Activated T-cell treated with anti-CD3 and anti-CD28 coated beads, Interleukin-2, amount 50 U/mL, for 48 hours (primary cell): ENCODE results near the gene NTRK3.

Source experiments
- DNase-seq, 2 experiments: peaks; one replicate each; pipeline ENCODE4 v3.0.0-alpha.2; 2020

Gene NTRK3

GRCh38 chr15:88021601-88022000, 234.9 kb downstream of the NTRK3 start:
- DNase-seq: no peak

DNA sequence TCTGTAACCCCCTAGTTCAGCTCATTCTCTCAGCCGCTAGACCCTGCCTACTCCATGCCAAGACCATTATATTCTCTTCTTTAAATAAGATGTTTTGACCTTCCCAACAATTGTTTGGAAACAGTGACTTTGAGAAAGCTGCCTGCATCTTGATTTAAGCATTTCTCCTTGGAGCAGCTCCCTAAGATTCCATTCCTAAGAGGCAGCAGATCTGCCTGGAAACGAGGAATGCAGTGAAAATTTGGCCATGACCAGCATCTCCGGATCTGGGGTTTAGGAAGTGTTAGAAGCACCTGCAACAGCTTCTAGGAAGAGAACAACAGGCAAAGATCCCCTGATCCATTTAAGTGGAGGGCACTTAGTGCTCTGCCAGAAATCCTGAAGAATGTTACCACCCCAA, 235.7 kb downstream of the NTRK3 start:
- DNase-seq: no peak

- DNase-seq: no peak
Observed at GRCh38 chr15:88019656-88020055, 236.9 kb downstream of the NTRK3 start.

DNA sequence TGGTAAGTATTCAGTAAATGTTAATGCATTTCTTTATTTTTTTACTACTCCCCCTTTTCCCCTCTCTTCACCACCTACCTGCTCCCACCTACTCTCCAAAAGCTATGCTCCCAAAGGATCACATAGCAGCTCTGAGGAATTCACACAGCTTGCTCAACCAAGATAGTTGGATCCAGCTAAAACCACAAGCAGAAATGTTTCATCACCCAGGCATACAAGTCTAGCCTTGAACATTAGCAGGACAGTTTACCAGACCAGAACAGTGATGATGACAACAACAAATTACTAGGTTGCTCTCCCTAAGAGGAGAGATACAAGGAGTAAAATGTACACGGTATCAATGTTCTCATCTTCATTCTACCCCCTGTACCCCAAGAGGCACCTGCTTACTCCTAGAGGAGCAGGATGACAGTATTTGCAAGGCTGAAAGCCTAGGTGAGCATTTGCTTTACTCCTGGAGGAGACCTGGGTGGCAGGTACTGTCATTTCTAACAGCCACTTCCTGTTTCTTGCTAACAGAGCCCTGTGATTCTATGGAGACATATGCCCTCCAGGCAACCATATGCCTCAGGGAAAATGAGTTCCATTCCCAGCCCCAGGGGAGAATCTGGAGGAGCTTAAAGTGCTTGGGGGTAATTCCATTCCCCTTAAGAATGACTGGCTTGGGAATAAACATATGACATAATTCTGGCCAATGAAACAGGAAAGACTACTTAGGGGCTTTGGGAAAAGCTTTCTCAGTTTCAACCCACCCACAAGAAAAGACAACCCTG, 237.5 kb downstream of the NTRK3 start:
- DNase-seq: no peak

GRCh38 chr15:88017753-88018152, 238.8 kb downstream of the NTRK3 start:
- DNase-seq: no peak

- no peak for DNase-seq
Observed at GRCh38 chr15:88016406-88016805, 240.1 kb downstream of the NTRK3 start.

DNA sequence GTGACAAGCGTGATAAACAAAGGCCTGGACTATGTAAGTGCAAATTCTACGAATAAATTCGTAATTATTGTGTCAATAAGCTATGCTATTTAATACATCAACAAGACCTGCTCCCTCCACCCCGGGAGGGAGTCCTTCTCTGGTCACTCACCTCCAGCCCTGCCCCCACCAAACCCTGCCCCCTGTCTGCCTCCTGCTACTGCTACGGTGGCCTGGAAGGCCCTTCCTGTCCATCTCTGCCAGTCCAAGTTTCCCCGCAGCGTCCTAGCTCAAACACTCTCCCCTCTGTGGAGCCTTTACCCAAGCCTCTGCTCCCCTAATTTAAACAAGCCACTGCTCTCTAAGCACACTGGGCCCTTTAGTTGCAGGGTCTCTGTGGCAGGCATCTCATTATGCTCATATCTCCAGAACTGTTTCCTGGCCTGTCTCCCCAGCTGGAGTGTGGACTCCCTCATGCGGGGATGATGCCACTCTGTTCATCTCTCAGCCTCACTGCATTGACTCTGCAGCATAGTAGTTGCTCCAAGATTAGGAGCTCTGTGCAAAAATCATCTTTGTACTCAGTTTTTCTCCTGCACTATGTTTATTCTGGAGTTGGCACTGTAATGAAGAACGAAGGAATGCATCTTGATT, 241.2 kb downstream of the NTRK3 start:
- no peak for DNase-seq

DNA sequence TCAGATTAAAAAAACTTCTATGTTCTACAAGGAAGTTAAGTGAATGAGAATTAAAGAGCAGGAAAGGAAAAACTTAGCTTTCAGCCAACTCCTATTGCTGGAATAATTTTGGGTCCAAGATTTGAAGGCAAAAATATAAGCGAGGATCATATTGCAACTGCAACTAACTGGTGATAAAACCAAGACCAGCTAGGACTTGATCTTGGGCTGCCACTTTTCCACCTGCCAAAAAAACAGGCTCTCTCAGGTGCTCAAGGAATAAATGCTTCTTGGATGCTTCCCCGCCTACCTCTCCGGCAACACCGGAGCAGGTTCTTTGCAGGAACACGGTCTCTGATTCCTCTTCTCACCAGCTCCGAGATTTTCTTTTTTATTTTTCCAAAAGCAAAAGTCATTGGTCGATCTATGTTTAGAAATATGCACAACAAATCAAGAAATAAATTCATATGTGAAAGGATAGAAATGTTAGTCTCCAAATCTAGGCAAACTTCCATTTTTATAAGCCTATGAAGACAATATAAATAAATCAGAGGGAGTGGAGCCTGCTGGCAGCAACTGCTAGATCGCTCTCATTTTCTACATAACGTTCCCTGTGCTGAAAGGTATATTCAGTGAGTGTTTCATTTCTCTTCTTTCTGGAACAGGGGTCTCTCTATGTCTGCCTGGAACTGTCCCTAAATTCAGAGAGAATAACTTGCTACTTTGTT, 241.9 kb downstream of the NTRK3 start:
- no peak for DNase-seq

DNA sequence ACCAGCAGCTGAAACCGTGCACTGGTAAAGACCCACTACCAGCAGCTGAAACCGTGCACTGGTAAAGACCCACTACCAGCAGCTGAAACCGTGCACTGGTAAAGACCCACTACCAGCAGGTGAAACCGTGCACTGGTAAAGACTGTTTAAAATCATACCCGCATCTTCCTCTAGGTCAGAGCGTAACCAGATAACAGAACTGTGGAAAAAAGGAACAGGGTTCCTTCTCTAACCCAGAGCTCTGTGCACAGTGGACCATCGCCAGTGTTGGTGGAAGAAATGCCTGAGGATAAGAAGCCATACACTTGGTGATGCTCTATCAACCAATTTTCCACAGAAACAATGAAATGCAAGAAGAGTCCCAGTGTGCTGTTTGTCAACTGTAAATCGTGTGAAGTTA, 243.4 kb downstream of the NTRK3 start:
- no peak for DNase-seq

DNA sequence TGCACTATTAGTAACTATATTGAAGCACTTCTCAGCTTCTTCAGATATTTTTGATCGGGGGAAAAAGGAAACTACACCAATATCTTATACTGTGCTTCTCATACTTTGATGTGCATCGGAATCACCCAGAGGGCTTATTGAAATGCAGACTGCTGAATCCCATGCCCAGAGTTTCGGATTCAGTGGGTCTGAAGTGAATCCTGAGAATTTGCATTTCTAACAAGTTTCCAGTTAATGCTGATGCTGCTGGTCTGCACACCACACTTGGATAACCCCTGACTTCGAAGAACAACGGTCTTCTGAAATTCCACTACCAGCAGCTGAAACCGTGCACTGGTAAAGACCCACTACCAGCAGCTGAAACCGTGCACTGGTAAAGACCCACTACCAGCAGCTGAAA, 243.9 kb downstream of the NTRK3 start:
- no peak for DNase-seq

GRCh38 chr15:88012233-88012632, 244.3 kb downstream of the NTRK3 start:
- no peak for DNase-seq

- no peak for DNase-seq
Observed at GRCh38 chr15:88011533-88011932, 245.0 kb downstream of the NTRK3 start.

GRCh38 chr15:88006146-88006545, 250.4 kb downstream of the NTRK3 start:
- no peak for DNase-seq

DNA sequence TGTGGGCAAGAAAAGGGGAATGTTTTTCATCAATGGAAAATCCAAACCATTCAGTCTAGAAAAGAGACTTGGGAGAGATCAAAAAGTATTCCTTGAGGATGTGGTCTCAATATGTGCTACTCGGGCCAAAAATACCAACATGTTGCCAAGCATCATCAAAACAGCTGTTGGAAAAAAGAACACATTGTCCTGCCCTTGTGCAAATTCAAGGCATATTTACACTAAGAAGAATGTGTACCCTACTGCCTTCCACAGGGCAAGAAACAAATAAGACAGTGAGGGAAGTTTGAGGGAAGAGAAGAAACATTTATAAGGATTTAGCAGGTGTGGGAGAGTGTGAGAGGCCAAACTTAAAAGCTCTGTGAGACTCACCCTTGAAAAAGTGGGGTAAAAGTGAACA, 252.1 kb downstream of the NTRK3 start:
- DNase-seq: no peak

DNA sequence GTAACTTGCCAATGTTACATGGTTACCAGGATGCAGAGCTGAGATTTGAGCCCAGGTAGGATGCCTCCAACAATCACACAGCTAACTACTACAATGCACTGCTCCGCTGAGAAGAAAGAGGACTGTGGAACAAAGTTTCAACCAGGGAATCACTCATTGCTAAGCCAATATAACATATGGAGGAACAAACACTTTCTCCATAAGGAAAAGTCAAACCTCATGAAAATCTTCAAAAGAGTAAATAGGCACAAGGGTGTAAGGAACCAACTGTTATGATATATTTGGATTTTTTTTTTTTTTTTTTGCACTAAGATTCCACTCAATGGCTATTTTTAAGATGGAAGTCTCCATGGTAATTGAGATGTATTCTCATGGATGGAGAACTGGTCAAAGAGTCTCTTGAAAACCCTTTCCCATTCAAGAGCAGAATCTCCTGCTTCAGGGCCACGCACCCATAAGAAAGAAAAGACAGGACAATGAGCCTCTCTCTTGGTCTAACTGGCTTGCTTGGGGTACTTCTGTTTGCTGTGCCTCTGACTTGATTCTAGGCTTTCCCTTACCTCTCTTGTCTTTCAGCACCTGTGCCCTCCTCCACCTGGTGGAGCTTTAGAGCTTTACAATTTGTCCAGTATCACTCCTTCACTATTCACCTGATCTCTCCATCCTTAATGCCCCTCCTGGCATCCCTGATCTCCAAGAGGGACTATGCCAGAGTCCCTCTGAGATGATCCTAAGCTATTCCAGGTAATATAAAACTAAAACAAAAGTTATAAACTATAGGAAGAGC, 252.8 kb downstream of the NTRK3 start:
- no peak for DNase-seq

DNA sequence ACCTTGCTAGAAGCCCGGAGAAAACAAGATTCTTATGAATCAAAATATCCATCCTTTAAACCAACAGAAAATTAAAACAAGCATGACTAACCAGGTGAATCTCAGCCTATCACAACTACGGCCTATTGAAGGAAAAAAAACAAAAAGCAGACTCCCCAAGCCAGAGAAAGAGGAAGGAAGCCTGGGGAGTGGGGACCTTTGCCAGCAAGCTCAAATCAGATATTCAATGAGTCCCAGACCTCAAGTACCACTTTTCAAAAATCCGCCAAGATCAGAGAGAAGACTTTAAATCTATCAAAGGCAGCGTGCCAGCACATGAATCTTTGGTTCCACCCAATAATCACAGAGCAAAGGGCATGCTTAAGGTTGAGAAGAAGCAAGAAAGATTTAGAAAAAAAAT, 253.8 kb downstream of the NTRK3 start:
- DNase-seq: no peak

DNA sequence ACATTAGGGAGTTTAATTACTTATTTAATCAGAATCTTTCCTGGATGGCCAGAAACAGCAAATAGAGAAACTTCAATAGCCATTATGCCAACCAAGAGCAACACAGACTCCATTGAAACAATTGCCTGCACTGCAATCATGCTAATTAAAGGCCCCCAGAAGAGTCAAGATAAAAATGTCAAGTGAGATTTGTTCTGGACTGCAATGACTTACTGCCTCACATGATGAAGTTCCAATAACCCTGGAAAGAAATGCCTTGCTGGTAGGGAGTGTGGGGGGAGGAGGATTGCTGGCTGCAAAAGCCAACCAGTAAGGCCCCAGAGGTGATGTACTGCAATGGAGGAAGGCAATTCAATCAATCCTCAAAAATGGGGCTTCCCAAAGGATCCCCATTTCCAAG, 257.9 kb downstream of the NTRK3 start:
- DNase-seq: no peak

GRCh38 chr15:87986776-87987175, 269.8 kb downstream of the NTRK3 start:
- no peak for DNase-seq

GRCh38 chr15:87985451-87985850, 271.1 kb downstream of the NTRK3 start:
- no peak for DNase-seq

DNA sequence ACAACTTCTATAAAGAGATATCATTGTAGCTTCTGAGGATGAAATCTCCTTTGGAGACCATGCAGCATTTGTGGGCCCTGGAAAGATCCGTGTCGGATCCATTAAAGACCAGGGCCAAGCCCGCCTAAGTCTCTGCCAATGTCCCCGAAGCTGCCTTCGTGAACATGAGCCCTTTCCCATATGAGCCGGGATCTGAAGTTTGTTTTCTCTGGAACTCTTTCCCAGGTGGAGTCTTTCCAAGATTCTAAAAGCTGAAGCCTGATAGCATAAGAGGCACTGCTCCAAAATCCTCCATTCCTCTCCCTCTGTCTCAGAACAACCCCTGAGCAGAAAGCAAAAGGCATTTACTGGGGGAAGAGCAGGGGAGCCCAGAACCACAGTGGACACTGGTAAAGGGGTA, 274.6 kb downstream of the NTRK3 start:
- no peak for DNase-seq

GRCh38 chr15:87977907-87978306, 278.6 kb downstream of the NTRK3 start:
- no peak for DNase-seq

DNA sequence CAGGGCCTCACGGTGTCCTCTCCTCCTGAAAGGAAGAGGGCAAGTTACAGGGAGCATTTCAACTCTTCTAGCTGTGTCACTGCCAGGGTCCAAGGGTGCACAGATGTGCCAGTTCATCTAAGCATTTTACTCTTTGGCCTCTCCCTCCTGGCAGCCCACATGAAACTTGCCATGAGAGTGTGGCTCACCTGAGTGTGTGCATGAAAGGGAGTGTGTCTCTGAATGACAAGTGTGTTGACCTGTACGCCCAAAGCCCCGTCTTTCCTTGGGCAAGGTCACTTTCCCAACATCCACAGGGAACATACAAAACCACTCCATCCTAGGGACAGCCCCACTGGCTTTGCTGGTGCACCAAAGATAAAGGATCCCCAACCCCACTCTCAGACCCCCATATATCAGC, 280.0 kb downstream of the NTRK3 start:
- DNase-seq: no peak

DNA sequence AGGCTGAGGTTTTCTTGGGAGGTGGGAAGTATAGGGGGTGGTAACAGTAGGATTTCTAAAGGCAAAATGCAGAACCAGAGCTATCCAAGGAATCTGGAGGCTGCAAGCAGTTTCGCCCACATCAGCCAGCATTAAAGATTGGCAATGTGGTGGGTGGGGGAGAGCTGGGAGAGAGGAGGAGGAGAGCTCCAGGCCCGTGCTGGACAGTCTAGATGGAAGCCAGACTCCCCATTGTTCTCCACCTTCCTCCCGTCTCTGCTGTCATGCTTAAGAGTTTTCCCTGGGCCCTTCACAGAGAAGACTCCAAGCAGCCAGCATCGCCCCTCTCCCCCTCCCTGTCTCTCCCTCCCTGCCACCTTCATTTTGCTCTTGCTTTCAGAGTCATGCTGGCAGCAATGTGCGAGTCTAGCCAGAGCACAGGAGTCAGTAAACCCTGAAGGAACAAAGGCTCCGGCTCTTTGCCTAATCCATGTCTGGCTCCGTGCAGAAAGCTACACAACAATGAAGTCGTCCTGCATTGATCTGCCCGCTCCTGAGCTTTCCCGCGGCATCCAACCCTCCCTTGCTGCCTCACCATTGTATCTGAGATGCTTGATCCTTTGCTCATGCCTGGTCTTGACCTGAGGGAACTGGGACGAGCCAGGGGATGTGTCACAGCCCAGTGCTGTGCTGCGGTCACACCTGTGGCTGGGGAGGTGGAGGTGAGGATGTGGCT, 282.9 kb downstream of the NTRK3 start:
- DNase-seq: no peak
